Stimulated activated naive CD8-positive, alpha-beta T cell treated with anti-CD3 and anti-CD28 coated beads, Interleukin-15, Interleukin-2, amounts not matched to agents 100 ng/mL and 50 ng/mL, for 24 hours (primary cell): ENCODE measurements around the gene ALCAM.
"Not testable (repeated sequence)": the region's sequence is repeated elsewhere in the genome, so short reads cannot be mapped to it uniquely, and the experiment has no call there.

ENCODE experiments used
- H3K27ac Mint-ChIP-seq: one replicate; pipeline ENCODE4 v1.8.0; 2021; ENCODE audit warnings: mild to moderate bottlenecking, mixed read lengths
- H3K27me3 Mint-ChIP-seq: one replicate; pipeline ENCODE4 v1.8.0; 2021; ENCODE audit warnings: mixed read lengths
- H3K36me3 Mint-ChIP-seq: one replicate; pipeline ENCODE4 v1.8.0; 2021; ENCODE audit warnings: low read depth, mixed read lengths
- H3K4me1 Mint-ChIP-seq: one replicate; pipeline ENCODE4 v1.8.0; 2021; ENCODE audit warnings: low read depth, mixed read lengths
- H3K4me3 Mint-ChIP-seq: one replicate; pipeline ENCODE4 v1.8.0; 2021; ENCODE audit warnings: mild to moderate bottlenecking, mixed read lengths
- H3K9me3 Mint-ChIP-seq: one replicate; pipeline ENCODE4 v1.8.0; 2021; ENCODE audit warnings: mixed read lengths

Gene ALCAM

GRCh38 chr3:105367063-105367405 lies 325 bp downstream of the ALCAM start:
- H3K4me1 Mint-ChIP-seq: peaks cover 51% of the 10 kb centered on the region
- peaks cover 26% of the 10 kb centered on the region for H3K27me3 Mint-ChIP-seq
- H3K9me3 Mint-ChIP-seq: no peaks in the 10 kb centered on the region
- no peaks in the 10 kb centered on the region for H3K36me3 Mint-ChIP-seq
- H3K27ac Mint-ChIP-seq: peak overlapping the region; percentile 89
- peak overlapping the region; percentile 91 for H3K4me3 Mint-ChIP-seq

DNA sequence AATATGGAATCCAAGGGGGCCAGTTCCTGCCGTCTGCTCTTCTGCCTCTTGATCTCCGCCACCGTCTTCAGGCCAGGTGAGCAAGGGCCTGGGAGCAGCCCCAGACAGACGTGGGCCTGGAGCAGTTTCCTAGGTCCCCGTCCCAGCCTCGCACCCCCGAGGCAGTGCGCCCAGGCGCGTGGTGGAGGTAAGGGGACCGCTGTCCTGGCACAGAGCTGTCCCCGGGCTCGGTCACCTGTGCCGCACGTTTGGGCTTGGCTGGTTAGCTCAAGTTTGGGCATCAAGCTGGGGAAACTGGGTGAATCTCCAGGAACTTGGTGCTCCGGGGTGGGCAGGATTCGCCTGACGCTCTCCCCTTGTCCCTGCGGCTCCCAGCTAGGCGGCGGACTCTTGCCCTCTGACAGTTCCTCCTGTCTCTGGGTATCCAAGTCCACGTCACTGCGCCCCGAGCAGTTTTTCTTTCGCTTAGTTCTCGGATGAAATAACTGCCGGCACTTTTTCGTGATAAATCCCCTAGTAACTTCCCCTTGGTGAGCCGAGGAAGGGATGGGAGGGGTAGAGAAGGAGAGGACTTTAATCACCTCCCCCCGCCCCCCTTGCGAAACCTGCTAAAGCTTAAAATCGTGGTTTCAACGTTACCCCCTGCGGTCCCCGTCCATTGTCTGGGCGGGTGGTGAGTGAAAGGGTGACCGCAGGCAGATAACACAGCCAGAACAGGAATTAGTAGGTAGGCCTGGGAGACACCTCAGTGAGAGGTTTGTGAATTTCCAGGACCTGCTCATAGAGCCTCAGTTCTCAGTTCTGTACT lies 901 bp downstream of the ALCAM start:
- Mint-ChIP-seq H3K4me3 (peak overlapping the region; percentile 91), H3K4me1 (peaks cover 51% of the 10 kb centered on the region), H3K27me3 (peaks cover 26% of the 10 kb centered on the region), H3K36me3 (no peaks in the 10 kb centered on the region), H3K9me3 (no peaks in the 10 kb centered on the region), H3K27ac (peak overlapping the region; percentile 98)

- Mint-ChIP-seq H3K27ac (peak overlapping the region; percentile 98), H3K4me1 (peaks cover 46% of the 10 kb centered on the region)
Measured at GRCh38 chr3:105368566-105369499, 2.1 kb downstream of the ALCAM start.

GRCh38 chr3:105369500-105370371 lies 3.0 kb downstream of the ALCAM start:
- peak overlapping the region; percentile 91 for H3K4me3 Mint-ChIP-seq
- no peaks in the 10 kb centered on the region for H3K36me3 Mint-ChIP-seq

More at GRCh38 chr3:105368566-105369499, 2.1 kb downstream of the ALCAM start:
- no peaks in the 10 kb centered on the region for H3K9me3 Mint-ChIP-seq
- H3K27me3 Mint-ChIP-seq: peaks cover 19% of the 10 kb centered on the region
- peak overlapping the region; percentile 91 for H3K4me3 Mint-ChIP-seq
- H3K36me3 Mint-ChIP-seq: no peaks in the 10 kb centered on the region

GRCh38 chr3:105373383-105373782 lies 6.7 kb downstream of the ALCAM start:
- Mint-ChIP-seq H3K4me1 (peaks cover 16% of the 10 kb centered on the region), H3K9me3 (no peaks in the 10 kb centered on the region), H3K4me3 (no peak overlapping the region), H3K36me3 (no peaks in the 10 kb centered on the region), H3K27me3 (peaks cover 4% of the 10 kb centered on the region), H3K27ac (no peak overlapping the region)

More at GRCh38 chr3:105369500-105370371, 3.0 kb downstream of the ALCAM start:
- Mint-ChIP-seq H3K27ac (peak overlapping the region; percentile 98), H3K9me3 (no peaks in the 10 kb centered on the region), H3K4me1 (peaks cover 37% of the 10 kb centered on the region), H3K27me3 (peaks cover 14% of the 10 kb centered on the region)

DNA sequence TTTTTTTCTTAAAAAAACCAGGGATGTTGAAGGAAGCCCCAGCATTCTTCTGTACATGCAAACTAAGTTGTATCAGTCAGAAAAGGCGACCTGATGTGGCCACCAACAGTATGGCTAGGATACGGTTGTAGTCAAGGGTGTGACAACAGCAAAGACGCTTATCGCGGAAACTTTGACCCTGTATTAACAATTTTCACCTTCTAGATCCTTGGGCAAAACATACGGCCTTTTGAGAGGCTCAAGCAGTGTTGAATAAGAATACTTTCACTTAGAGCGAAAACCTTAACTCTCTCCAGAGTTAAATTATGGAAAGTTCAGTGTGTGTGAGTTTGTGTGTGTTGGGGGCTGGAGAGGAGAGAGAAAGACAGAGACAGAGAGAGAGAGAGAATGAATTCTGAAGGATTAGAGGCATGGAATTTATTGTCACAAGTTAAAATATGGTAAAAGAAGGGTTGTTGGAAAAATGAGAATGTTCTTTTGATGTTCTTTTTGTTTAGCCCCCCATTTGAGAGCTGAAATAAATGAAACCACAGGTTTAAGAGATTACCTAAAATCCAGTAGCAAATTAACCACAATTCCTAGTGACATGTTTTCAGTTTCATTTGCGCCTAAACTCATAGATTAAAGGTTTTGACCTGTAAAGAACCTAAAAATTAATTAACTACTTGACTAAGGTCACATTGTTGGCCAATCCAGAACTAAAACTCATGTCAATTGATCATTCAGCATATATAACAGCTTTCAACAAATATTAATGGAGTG lies 9.2 kb downstream of the ALCAM start:
- H3K36me3 Mint-ChIP-seq: no peaks in the 10 kb centered on the region
- no peak overlapping the region for H3K4me3 Mint-ChIP-seq
- H3K27me3 Mint-ChIP-seq: peaks cover 4% of the 10 kb centered on the region
- no peak overlapping the region for H3K27ac Mint-ChIP-seq
- no peaks in the 10 kb centered on the region for H3K9me3 Mint-ChIP-seq
- peaks cover 8% of the 10 kb centered on the region for H3K4me1 Mint-ChIP-seq

GRCh38 chr3:105377716-105378115 lies 11.0 kb downstream of the ALCAM start:
- no peak overlapping the region for H3K27ac Mint-ChIP-seq
- H3K27me3 Mint-ChIP-seq: peaks cover 5% of the 10 kb centered on the region
- H3K36me3 Mint-ChIP-seq: peaks cover 2% of the 10 kb centered on the region
- peaks cover 8% of the 10 kb centered on the region for H3K4me1 Mint-ChIP-seq
- H3K9me3 Mint-ChIP-seq: no peaks in the 10 kb centered on the region
- H3K4me3 Mint-ChIP-seq: no peak overlapping the region

DNA sequence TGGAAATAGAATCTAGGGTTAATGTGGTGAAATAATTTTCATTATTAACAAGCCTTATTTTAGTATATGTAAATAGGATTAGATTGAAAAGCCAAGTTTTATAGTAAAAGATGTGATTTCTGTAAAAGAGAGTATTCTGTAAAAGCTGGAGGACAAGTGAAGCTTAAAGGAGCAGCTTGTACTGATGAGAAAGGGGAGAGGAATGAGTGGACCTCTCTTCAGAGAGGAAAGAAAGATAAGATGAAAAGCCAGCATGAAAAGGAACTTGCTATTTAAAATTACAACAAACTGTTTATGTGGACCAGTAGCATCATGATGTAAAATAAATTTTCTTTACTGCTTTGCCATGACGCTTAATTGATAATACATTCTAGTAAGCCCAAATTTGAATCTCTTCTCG lies 18.5 kb downstream of the ALCAM start:
- Mint-ChIP-seq H3K4me3 (no peak overlapping the region), H3K9me3 (peaks cover 9% of the 10 kb centered on the region), H3K27ac (no peak overlapping the region), H3K36me3 (peaks cover 7% of the 10 kb centered on the region), H3K4me1 (peaks cover 7% of the 10 kb centered on the region), H3K27me3 (peaks cover 10% of the 10 kb centered on the region)

- H3K9me3 Mint-ChIP-seq: peaks cover 9% of the 10 kb centered on the region
- no peak overlapping the region for H3K27ac Mint-ChIP-seq
- peaks cover 7% of the 10 kb centered on the region for H3K36me3 Mint-ChIP-seq
- H3K4me3 Mint-ChIP-seq: no peak overlapping the region
- peaks cover 7% of the 10 kb centered on the region for H3K4me1 Mint-ChIP-seq
- H3K27me3 Mint-ChIP-seq: peaks cover 10% of the 10 kb centered on the region
Measured at GRCh38 chr3:105385819-105386508, 19.3 kb downstream of the ALCAM start.

DNA sequence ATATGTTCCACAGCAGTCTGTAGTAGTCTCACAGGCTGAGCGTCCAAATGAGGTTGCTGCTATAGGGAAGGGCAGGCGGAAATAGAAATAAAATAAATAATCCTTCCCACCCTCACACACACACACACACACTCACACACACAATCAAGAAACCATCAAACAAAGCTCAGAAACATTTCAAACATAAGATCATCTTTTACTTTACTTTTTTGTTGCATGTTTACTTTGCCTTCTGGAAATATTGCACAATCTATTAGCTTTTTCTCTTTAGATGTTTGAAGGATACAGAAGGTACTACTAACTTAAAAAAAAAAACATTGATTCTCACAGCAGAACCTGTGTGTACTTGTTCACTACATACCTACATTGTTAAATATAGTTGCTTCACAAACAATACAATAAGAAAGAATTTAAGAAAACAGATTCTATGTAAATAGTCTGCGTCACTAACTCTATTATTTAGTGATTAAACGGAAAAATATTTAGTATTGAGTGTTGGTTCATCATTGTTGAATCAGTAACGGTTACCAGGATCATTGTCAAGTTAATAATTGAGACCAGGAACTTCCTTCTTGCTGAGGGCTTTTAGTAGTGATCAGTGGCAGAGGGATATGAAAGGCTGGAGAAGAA lies 20.5 kb downstream of the ALCAM start:
- Mint-ChIP-seq H3K36me3 (peaks cover 10% of the 10 kb centered on the region), H3K27ac (no peak overlapping the region), H3K4me1 (peaks cover 7% of the 10 kb centered on the region), H3K4me3 (no peak overlapping the region), H3K27me3 (peaks cover 10% of the 10 kb centered on the region), H3K9me3 (peaks cover 16% of the 10 kb centered on the region)

DNA sequence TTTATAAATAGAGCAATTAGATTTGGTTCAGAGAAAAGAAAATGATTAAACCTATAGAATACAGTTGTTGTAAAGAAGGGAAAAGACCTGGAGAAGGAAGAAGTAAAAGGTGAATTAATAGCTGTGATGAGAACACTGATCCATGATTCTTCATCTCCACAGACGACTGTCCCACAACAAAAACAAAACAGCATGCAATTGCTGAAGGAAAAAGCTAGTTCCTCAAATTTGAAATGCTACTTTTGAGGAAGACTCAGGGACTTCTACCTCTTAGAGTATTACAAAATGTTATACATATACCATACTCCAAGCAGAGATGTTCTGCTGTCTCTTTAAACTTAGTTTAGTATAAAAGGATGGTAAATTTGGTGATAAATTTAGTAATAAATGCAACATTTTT lies 21.5 kb downstream of the ALCAM start:
- Mint-ChIP-seq H3K36me3 (peaks cover 11% of the 10 kb centered on the region), H3K27me3 (peaks cover 7% of the 10 kb centered on the region), H3K9me3 (peaks cover 18% of the 10 kb centered on the region), H3K4me1 (peaks cover 7% of the 10 kb centered on the region), H3K27ac (no peak overlapping the region), H3K4me3 (no peak overlapping the region)

GRCh38 chr3:105389759-105390158 lies 23.1 kb downstream of the ALCAM start:
- H3K4me3 Mint-ChIP-seq, H3K4me1 Mint-ChIP-seq: not testable (repeated sequence)

GRCh38 chr3:105392598-105392997 lies 25.9 kb downstream of the ALCAM start:
- H3K27me3 Mint-ChIP-seq, H3K4me3 Mint-ChIP-seq, H3K4me1 Mint-ChIP-seq, H3K27ac Mint-ChIP-seq: not testable (repeated sequence)
- Mint-ChIP-seq H3K36me3 (peaks cover 11% of the 10 kb centered on the region), H3K9me3 (peaks cover 17% of the 10 kb centered on the region)

More at GRCh38 chr3:105389759-105390158, 23.1 kb downstream of the ALCAM start:
- peaks cover 17% of the 10 kb centered on the region for H3K9me3 Mint-ChIP-seq
- not testable (repeated sequence) for H3K27me3 Mint-ChIP-seq, H3K27ac Mint-ChIP-seq
- H3K36me3 Mint-ChIP-seq: peaks cover 11% of the 10 kb centered on the region
